Activated T-cell treated with anti-CD3 and anti-CD28 coated beads, Interleukin-2, amount 50 U/mL, for 1 hour (primary cell): Measurements from ENCODE around the gene HAUS1.
"Not testable (repeated sequence)": the region's sequence is repeated elsewhere in the genome, so short reads cannot be mapped to it uniquely, and the experiment has no call there.

Experiments used
- DNase-seq: peaks from one replicate; pipeline ENCODE4 v3.0.0-alpha.2; 2020

The HAUS1 gene

GRCh38 chr18:46095532-46095931 is 8.7 kb upstream of the HAUS1 start:
- DNase-seq: no peak

- no peak for DNase-seq
These were observed 7.4 kb upstream of the HAUS1 start for GRCh38 chr18:46096651-46097300.

- DNase-seq: no peak
These were observed 6.8 kb upstream of the HAUS1 start for GRCh38 chr18:46097431-46097800.

- DNase-seq: peak; percentile 85
These were observed 6.2 kb upstream of the HAUS1 start, which contains the start of gene ATP5F1A for GRCh38 chr18:46097801-46098615. TSS of gene ATP5F1A (minus strand) at chr18:46098296. CDS start at chr18:46098231, 65 bp downstream.

GRCh38 chr18:46098616-46098933 is 5.6 kb upstream of the HAUS1 start:
- DNase-seq: no peak

DNA sequence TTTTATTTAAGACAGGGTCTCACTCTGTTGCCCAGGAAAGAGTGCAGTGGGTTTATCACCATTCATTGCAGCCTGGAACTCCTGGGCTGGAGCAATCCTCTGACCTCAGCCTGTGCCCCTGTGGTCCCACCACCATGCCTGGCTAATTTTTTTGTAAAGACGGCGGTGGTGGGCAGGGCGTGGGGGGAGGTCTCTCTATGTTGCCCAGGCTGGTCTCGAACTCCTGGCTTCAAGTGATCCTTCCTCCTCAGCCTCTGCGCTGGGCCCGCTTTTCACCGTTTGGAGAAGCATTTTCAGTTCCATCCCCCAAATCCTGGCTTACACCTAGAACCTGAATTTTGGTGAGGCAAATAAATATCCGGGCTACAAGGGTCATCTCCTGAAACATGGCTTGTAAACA is 4.7 kb upstream of the HAUS1 start:
- no peak for DNase-seq

DNA sequence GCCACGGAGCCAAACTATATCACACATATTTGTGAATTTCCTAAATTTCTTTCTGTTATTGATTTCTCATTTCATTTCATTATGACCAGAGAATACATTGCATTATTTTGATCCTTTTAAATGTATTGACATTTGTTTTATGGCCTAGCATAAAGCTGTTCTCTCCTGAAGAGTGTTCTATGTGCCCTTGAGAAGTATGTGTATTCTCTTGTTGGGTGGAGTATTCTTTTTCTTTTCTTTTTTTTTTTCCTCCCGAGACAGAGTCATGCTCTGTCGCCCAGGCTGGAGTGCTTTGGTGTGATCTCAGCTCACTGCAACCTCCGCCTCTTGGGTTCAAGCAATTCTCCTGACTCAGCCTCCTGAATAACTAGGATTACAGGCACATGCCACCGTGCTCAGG is 5.2 kb downstream of the HAUS1 start:
- DNase-seq: no peak

GRCh38 chr18:46110406-46110805 is 6.2 kb downstream of the HAUS1 start:
- DNase-seq: no peak

DNA sequence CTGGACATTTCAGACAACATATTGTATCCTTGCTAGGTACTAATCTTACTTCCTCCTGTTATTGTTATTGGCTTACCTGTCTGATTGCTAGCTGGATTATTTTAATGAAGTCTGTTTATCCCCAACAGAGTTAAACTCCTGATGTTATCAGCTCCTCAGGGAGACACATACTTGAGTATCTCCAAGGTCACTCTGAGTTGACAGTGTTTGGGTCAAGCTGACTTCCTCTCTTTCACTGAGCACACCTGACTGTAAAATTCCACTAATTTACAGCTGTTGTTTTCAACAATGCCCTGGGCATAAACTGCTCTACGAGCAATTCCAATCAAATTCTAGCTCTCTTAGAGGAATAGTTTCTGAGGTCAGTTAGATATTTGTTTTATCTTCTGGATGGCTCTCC is 9.6 kb downstream of the HAUS1 start:
- no peak for DNase-seq

- not testable (repeated sequence) for DNase-seq
These were observed 22.4 kb downstream of the HAUS1 start for GRCh38 chr18:46126625-46127024.

- DNase-seq: no peak
These were observed 25.9 kb downstream of the HAUS1 start for GRCh38 chr18:46130061-46130460.

DNA sequence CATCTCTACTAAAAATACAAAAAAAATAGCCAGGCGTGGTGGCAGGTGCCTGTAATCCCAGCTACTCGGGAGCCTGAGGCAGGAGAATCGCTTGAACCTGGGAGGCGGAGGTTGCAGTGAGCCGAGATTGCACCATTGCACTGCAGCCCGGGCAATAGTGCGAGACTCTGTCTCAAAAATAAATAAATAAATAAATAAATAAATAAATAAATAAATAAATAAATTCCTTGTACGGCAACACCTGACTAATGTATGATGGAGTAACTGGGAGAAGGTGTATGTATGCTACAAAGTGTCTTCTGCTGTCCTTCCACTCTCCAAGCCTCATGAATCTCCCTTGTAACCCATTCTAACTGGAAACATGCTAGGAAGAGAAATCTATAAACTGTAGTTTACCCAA is 26.4 kb downstream of the HAUS1 start:
- not testable (repeated sequence) for DNase-seq

GRCh38 chr18:46133534-46133933 is 29.3 kb downstream of the HAUS1 start:
- DNase-seq: no peak

- DNase-seq: no peak
These were observed 30.9 kb downstream of the HAUS1 start for GRCh38 chr18:46134920-46135675.

GRCh38 chr18:46140173-46140572 is 36.0 kb downstream of the HAUS1 start:
- DNase-seq: no peak

DNA sequence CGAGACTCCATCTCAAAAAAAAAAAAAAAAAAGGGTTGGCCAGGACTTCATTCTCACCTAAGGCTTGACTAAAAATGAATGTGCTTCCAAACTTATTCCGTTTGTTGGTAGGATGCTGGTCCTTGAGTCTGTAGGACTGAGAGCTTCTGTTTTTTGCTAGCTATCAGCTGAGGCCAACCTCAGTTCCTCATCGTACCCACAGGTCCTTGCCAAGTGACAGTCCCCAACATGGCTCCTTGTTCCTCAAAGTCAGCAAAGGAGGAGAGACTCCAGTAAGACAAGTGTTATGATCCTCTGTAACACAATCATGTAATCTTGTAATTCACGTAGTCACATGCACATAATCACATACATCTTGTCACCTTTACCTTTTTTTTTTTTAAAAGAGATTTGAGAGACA is 37.0 kb downstream of the HAUS1 start:
- DNase-seq: no peak

- peak; percentile 53 for DNase-seq
These were observed 44.6 kb downstream of the HAUS1 start for GRCh38 chr18:46148810-46149209.

DNA sequence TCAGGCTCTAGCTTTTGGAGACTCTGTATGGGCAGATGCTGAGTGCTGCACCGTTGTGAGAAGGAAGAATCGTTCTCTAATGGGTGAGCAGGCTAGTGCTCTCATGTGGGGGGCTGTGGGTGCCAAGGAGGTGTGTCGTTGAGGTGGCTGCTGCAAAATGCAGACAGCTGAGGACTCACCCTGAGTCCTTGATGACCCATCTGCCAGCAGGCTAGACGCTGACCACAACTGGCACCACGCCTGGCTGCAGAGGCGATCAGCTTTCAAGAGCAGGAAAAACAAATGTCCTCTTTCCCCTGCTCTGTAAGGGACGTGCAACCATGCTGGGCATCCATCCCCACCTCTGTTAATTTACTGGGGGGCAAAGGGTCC is 48.2 kb downstream of the HAUS1 start:
- DNase-seq: no peak

- DNase-seq: no peak
These were observed 48.8 kb downstream of the HAUS1 start for GRCh38 chr18:46152808-46153617.

GRCh38 chr18:46155641-46156051 is 51.5 kb downstream of the HAUS1 start:
- DNase-seq: peak; percentile 38

- peak; percentile 28 for DNase-seq
These were observed 52.0 kb downstream of the HAUS1 start for GRCh38 chr18:46156124-46156745.

- DNase-seq: no peak
These were observed 52.7 kb downstream of the HAUS1 start for GRCh38 chr18:46156843-46157242.

DNA sequence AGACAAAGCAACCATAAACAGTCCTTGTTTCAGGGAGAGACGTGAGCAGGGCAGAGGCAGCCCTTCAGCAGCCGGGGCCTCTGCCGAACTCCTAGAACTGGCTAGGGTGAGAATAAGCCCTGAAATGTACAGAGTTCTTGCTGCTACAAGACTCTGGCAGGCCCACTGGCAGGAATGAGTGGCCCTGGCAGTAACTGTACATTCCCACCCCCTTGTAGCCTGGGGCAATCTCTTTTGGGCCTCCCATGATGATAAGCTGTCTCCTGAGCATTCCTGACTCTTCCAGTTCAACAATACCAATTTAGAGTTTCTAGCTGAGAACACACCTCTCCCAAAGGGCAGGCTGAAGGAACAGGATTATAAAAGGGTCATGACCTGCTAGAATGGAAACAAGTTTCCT is 54.3 kb downstream of the HAUS1 start:
- DNase-seq: no peak
